ENCODE results near the gene TNRC6A. TPM values are rescaled to one million over a fixed set of nuclear protein-coding genes. Genes with fewer than 3 reads are reported as not detected.

Gene TNRC6A
- total and polyA plus RNA-seq, 9 of the 15 experiments (the other 6 are each of a cell fraction or from before 2014, with no cell fraction given) = 3.4 to 32.1 (median 26.6) TPM

GRCh38 chr16:24834459-24835335 is 105.2 kb downstream of the TNRC6A start (continued):
- TF ChIP-seq JUND (IDR thresholded peaks at IDR 0.05; ENCODE audit: borderline replicate concordance, low read depth, low read length) (0 out of 2 replicates have a peak, but pooled peaks have one; percentile 32), JUND (tag; IDR thresholded peaks at IDR 0.05; ENCODE audit: borderline replicate concordance, low read depth, low read length) (no peak), ARID2 (IDR thresholded peaks at IDR 0.05) (peak; percentile 86; the same call in 1 of the 2 replicates), SMC3 (conservative IDR thresholded peaks at IDR 0.05; ENCODE audit: insufficient read depth, low read depth, low read length) (peak; percentile 55; the same call in 1 of the 2 replicates), SLC30A9 (CRISPR knock-in tag; IDR thresholded peaks at IDR 0.05) (no peak), SOX6 (IDR thresholded peaks at IDR 0.05) (0 out of 2 replicates have a peak, but pooled peaks have one; percentile 12), TAF7 (tag; IDR thresholded peaks at IDR 0.05) (no peak), ARID3B (CRISPR knock-in tag; IDR thresholded peaks at IDR 0.05; ENCODE audit: borderline replicate concordance) (no peak), MCM3 (IDR thresholded peaks at IDR 0.05) (0 out of 2 replicates have a peak, but pooled peaks have one; percentile 9), HDAC1 (IDR thresholded peaks at IDR 0.05) (0 out of 4 replicates have a peak, but pooled peaks of 1 of the 2 experiments have one; percentile 27), BCOR (IDR thresholded peaks at IDR 0.05) (0 out of 2 replicates have a peak, but pooled peaks have one; percentile 11), MEIS2 (IDR thresholded peaks at IDR 0.05; ENCODE audit: partially characterized antibody) (peak; percentile 39), CTCF (IDR thresholded peaks at IDR 0.05 in 2 of 3, conservative IDR thresholded peaks at IDR 0.05 in 1 of 3; ENCODE audit: insufficient read depth in 2 of 3, low read depth in 1 of 3, low read length in 3 of 3) (peak; percentile 76 to 92 (median 83)), REST (IDR thresholded peaks at IDR 0.05; ENCODE audit: borderline replicate concordance) (peak; percentile 82), REST (CRISPR knock-in tag; IDR thresholded peaks at IDR 0.05; ENCODE audit: low read depth) (no peak), CCAR2 (IDR thresholded peaks at IDR 0.05; ENCODE audit: low read depth, low read length) (no peak), ZNF24 (IDR thresholded peaks at IDR 0.05) (0 out of 2 replicates have a peak, but pooled peaks have one; percentile 8)
